ENCODE measurements around the gene DIS3L2. TPM values are rescaled to one million over a fixed set of nuclear protein-coding genes. Genes with fewer than 3 reads are reported as not detected.

DIS3L2 gene
- total RNA-seq, 1 donor from 2014 or later: 24.0 TPM

- Histone ChIP-seq H3K9ac (ENCODE audit: low read length) (no peak overlapping the region), H3K4me3 (ENCODE audit: insufficient read depth, low read depth, low read length) (no peak overlapping the region), H3K79me2 (ENCODE audit: insufficient read depth, low read length) (no peaks in the 10 kb centered on the region), H2AFZ (ENCODE audit: low read depth, low read length) (no peak overlapping the region), H3K27me3 (ENCODE audit: insufficient read depth, low read length) (no peaks in the 10 kb centered on the region), H3K4me2 (ENCODE audit: low read length) (no peak overlapping the region), H3K4me1 (ENCODE audit: insufficient read depth, low read length) (no peaks in the 10 kb centered on the region), H3K36me3 (ENCODE audit: insufficient read depth, low read length) (no peaks in the 10 kb centered on the region), H3K9me3 (ENCODE audit: insufficient read depth, low read depth, low read length) (no peaks in the 10 kb centered on the region), H3K27ac (ENCODE audit: low read depth, low read length) (no peak overlapping the region), H4K20me1 (ENCODE audit: insufficient read depth, low read length) (peaks cover 6% of the 10 kb centered on the region)
- DNase-seq (ENCODE audit: low read depth): peak; percentile 15
- peak; percentile 52 for FAIRE-seq
- Mint-ChIP-seq H3K36me3 (ENCODE audit: low read depth, unreplicated experiment) (peaks cover 6% of the 10 kb centered on the region), H3K4me1 (ENCODE audit: low read depth, unreplicated experiment) (peaks cover 5% of the 10 kb centered on the region), H3K27me3 (ENCODE audit: low read depth, unreplicated experiment) (no peaks in the 10 kb centered on the region), H3K4me3 (ENCODE audit: unreplicated experiment) (no peak overlapping the region), H3K9me3 (ENCODE audit: unreplicated experiment) (peaks cover 4% of the 10 kb centered on the region), H3K27ac (ENCODE audit: unreplicated experiment) (no peak overlapping the region)
- no peak for TF ChIP-seq CTCF (IDR thresholded peaks at IDR 0.05; ENCODE audit: insufficient read depth, low read depth, low read length)
- no peak for TF ChIP-seq EZH2 (IDR thresholded peaks at IDR 0.05; ENCODE audit: insufficient read depth, low read length)
These were observed 124.4 kb downstream of the DIS3L2 start for GRCh38 chr2:232085826-232086425.

- H2AFZ ChIP-seq (ENCODE audit: low read depth, low read length): no peak overlapping the region
- FAIRE-seq (no peak), DNase-seq (ENCODE audit: low read depth) (no peak)
- no peak overlapping the region for H3K4me2 ChIP-seq (ENCODE audit: low read length)
- H3K4me3 ChIP-seq (ENCODE audit: insufficient read depth, low read depth, low read length): no peak overlapping the region
- H3K27ac ChIP-seq (ENCODE audit: low read depth, low read length): no peak overlapping the region
- no peaks in the 10 kb centered on the region for H3K4me1 ChIP-seq (ENCODE audit: insufficient read depth, low read length)
- no peaks in the 10 kb centered on the region for H3K9me3 ChIP-seq (ENCODE audit: insufficient read depth, low read depth, low read length)
- Mint-ChIP-seq H3K4me3 (ENCODE audit: unreplicated experiment) (no peak overlapping the region), H3K4me1 (ENCODE audit: low read depth, unreplicated experiment) (peaks cover 5% of the 10 kb centered on the region), H3K36me3 (ENCODE audit: low read depth, unreplicated experiment) (peaks cover 6% of the 10 kb centered on the region), H3K27me3 (ENCODE audit: low read depth, unreplicated experiment) (no peaks in the 10 kb centered on the region), H3K9me3 (ENCODE audit: unreplicated experiment) (no peaks in the 10 kb centered on the region), H3K27ac (ENCODE audit: unreplicated experiment) (no peak overlapping the region)
- TF ChIP-seq CTCF (IDR thresholded peaks at IDR 0.05; ENCODE audit: insufficient read depth, low read depth, low read length) (no peak), EZH2 (IDR thresholded peaks at IDR 0.05; ENCODE audit: insufficient read depth, low read length) (no peak)
- no peaks in the 10 kb centered on the region for H3K27me3 ChIP-seq (ENCODE audit: insufficient read depth, low read length)
- H3K36me3 ChIP-seq (ENCODE audit: insufficient read depth, low read length): no peaks in the 10 kb centered on the region
- H4K20me1 ChIP-seq (ENCODE audit: insufficient read depth, low read length): peaks cover 12% of the 10 kb centered on the region
- H3K9ac ChIP-seq (ENCODE audit: low read length): no peak overlapping the region
- H3K79me2 ChIP-seq (ENCODE audit: insufficient read depth, low read length): no peaks in the 10 kb centered on the region
These were observed 127.3 kb downstream of the DIS3L2 start for GRCh38 chr2:232088771-232089170.

GRCh38 chr2:232094201-232094600, 132.7 kb downstream of the DIS3L2 start:
- Mint-ChIP-seq H3K4me1 (ENCODE audit: low read depth, unreplicated experiment) (no peaks in the 10 kb centered on the region), H3K27me3 (ENCODE audit: low read depth, unreplicated experiment) (no peaks in the 10 kb centered on the region), H3K4me3 (ENCODE audit: unreplicated experiment) (no peak overlapping the region), H3K9me3 (ENCODE audit: unreplicated experiment) (peaks cover 13% of the 10 kb centered on the region), H3K36me3 (ENCODE audit: low read depth, unreplicated experiment) (peaks cover 26% of the 10 kb centered on the region), H3K27ac (ENCODE audit: unreplicated experiment) (no peak overlapping the region)
- no peak for TF ChIP-seq EZH2 (IDR thresholded peaks at IDR 0.05; ENCODE audit: insufficient read depth, low read length)
- TF ChIP-seq CTCF (IDR thresholded peaks at IDR 0.05; ENCODE audit: insufficient read depth, low read depth, low read length): no peak
- no peaks in the 10 kb centered on the region for H3K9me3 ChIP-seq (ENCODE audit: insufficient read depth, low read depth, low read length)
- FAIRE-seq (no peak), DNase-seq (ENCODE audit: low read depth) (no peak)
- no peaks in the 10 kb centered on the region for H3K27me3 ChIP-seq (ENCODE audit: insufficient read depth, low read length)
- peaks cover 8% of the 10 kb centered on the region for H4K20me1 ChIP-seq (ENCODE audit: insufficient read depth, low read length)
- no peaks in the 10 kb centered on the region for H3K36me3 ChIP-seq (ENCODE audit: insufficient read depth, low read length)
- H2AFZ ChIP-seq (ENCODE audit: low read depth, low read length): no peak overlapping the region
- no peaks in the 10 kb centered on the region for H3K79me2 ChIP-seq (ENCODE audit: insufficient read depth, low read length)
- no peak overlapping the region for H3K4me3 ChIP-seq (ENCODE audit: insufficient read depth, low read depth, low read length)
- no peaks in the 10 kb centered on the region for H3K4me1 ChIP-seq (ENCODE audit: insufficient read depth, low read length)
- no peak overlapping the region for H3K4me2 ChIP-seq (ENCODE audit: low read length)
- no peak overlapping the region for H3K27ac ChIP-seq (ENCODE audit: low read depth, low read length)
- H3K9ac ChIP-seq (ENCODE audit: low read length): no peak overlapping the region
